Stimulated activated CD8-positive, alpha-beta memory T cell treated with anti-CD3 and anti-CD28 coated beads, Interleukin-7, amount 100 ng/mL, for 1 hour (primary cell): ENCODE data around the gene GTPBP2.

Source experiments
- DNase-seq, 2 donors: peaks; one replicate each; pipeline ENCODE4 v3.0.0-alpha.2; 2020; ENCODE audit warnings: low read depth in 2 of 2

Gene GTPBP2

DNA sequence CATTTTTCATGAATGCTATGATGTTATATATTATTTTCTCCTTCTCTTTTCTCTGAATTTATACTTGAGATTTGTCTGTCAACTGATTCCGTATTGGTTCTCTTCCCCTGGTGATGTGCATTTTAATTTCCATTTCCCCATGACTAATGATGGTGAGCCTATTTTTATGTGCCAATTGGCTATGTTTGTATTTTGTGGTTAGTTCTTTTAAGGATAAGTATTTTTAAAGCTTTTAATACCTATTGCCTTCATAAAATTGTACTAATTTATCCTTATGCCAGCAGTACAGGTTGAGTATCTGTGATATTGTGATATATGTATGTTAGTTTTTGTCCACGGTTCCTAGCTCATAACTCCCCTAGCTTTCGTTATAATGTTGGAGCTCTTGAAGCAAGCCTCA is 50.3 kb downstream of the GTPBP2 start:
- DNase-seq: no peak

DNA sequence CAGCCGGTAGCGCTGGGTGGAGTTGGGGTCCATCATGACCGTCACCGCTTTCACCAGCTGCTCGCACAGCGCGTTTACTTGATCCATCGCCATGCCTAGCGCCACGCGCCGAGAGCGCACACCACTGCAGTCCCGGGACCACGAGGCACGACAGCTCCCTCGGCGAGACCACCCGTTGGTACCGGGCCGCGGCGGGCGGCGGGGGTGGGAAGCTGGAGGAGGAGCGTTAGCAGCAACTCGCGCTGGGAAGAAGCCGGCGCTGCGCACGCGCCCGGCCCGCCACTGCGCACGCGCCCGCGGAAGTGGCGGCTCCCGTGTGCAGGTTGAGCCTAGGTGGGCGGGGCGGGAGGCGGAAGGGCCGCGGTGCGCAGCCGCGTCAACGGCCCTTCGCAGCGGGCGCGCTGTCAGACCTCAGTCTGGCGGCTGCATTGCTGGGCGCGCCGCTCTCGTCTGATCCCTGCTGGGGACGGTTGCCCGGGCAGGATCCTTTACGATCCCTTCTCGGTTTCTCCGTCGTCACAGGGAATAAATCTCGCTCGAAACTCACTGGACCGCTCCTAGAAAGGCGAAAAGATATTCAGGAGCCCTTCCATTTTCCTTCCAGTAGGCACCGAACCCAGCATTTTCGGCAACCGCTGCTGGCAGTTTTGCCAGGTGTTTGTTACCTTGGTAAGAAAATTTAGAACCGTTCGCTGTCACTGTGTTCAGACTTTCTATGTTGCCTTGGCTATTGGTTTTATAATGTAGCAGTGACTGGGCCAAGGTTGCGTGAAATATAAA is 53.1 kb downstream of the GTPBP2 start, which contains the start of the genes POLH and XPO5:
Gene POLH (plus strand): TSS at position 414 of the 780 bp plus-strand sequence. CDS start 6,135 bp downstream, outside the sequence.
Gene XPO5 (minus strand): TSS at position 267 of the 780 bp plus-strand sequence. CDS start 174 bp downstream, at position 93.
- DNase-seq: peak; percentile 82 to 84

DNA sequence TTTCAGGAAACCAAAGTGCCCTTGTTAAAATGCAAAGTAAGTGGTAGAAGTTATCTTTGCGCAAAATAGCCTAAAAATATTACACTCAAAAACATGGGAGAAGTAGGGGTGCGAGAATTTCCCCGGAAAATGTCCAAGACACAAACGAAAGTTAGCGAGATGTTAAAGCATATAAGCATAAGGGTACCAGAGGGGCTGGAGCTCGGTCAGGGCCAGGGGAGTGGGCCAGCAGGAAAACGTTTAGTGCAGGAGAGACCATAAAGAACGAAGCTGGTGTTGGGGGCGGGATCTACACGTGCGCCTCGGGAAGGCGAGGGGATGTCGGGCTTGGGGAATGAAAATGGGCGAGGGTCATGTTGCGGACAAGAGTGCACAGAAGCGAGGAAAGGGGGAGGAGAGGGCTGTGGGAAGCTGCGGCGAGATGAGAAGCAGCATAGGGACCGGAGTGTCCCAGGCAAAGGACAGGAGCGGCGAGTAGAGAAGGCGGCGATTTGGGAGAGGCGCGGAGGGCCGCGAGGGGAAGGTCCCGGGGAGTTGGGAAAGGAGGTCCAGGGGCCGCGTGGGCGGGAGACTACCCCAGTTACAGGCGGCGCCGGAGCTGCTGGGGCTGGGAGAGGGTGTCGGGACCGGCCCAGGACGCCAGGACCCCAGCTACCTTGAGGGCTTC is 53.8 kb downstream of the GTPBP2 start:
- peak in 1 of 2 donors; percentile 0 for DNase-seq

DNA sequence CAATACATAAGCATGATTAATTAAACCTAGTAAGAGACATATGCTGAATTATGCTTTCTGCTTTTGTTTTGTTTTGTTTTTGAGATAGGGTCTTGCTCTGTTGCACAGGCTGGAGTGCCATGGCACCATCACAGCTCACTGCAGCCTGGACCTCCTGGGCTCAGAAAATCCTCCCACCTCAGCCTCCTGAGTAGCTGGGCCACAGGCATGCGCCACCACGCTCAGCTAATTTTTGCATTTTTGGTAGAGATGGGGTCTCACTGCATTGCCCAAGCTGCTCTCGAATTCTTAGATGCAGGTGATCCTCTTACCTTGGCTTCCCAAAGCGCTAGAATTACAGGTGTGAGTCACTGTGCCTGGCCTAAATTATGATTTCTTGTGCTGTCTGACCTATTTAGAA is 57.0 kb downstream of the GTPBP2 start:
- no peak for DNase-seq

DNA sequence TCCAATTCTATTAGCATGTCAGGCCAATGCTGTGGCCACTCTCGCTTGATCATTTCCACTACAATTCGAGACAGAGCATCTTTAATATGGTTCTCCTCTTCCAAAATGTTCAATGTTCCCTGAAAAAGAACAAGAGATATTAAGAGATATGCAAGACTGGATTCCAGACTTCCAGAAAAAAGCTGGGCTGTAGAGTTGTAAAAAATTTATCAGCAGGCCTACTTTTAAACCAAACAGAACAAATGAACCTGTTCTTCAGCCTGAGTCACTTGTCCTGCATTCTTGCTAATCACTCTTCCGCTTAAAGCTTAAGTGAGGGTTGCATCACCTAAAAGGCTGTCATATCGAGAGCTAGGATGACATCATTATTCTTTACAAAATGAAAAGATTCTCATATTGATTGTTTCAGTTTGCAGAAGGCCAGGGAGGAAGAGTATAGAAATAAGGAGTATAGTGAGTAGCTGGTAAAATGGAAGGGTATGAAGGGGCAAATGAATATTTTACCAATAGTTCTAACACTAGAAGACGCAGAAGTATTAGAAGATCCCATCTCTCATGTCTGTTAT is 58.1 kb downstream of the GTPBP2 start:
- DNase-seq: no peak
